HK-2 (cell line): Measurements from ENCODE around the gene C1QC.
A peak's percentile ranks its signal among the peaks of the same experiment; 100 is the strongest.
"Not testable (repeated sequence)": the region's sequence is repeated elsewhere in the genome, so short reads cannot be mapped to it uniquely, and the experiment has no call there.

Source experiments
- DNase-seq: peaks from one replicate; pipeline ENCODE4 v3.0.0-alpha.2; 2018; ENCODE audit not compliant: unreplicated experiment

The C1QC gene

GRCh38 chr1:22650089-22650693 is 6.8 kb downstream of the C1QC start:
- DNase-seq: no peak

- DNase-seq: no peak
Measured at GRCh38 chr1:22651941-22652856, 8.8 kb downstream of the C1QC start.

GRCh38 chr1:22652881-22653316 is 9.5 kb downstream of the C1QC start, which contains the start of gene C1QB:
Gene C1QB (plus strand): TSS chr1:22653236. CDS start chr1:22659463, 6,227 bp downstream.
- no peak for DNase-seq

DNA sequence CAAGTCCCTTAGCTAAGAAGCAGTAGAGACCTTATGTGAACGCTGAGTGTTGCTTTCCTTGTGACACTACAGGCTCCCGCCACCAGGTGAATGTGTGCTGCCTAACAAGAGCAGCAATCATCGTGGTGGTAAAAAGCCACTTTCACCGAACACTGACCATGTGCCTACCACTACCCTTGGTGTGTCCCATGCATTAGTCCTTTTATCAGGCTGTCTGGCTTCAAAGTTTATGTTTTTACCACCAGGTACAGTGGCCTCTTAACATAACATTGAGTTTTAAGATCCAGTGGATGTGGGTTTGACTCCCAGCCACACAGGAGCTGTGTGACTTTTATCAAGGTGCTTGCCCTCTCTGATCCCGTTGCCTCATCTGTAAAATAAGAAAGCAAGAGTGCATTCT is 11.3 kb downstream of the C1QC start:
- DNase-seq: no peak

GRCh38 chr1:22658385-22659163 is 15.1 kb downstream of the C1QC start:
- no peak for DNase-seq

DNA sequence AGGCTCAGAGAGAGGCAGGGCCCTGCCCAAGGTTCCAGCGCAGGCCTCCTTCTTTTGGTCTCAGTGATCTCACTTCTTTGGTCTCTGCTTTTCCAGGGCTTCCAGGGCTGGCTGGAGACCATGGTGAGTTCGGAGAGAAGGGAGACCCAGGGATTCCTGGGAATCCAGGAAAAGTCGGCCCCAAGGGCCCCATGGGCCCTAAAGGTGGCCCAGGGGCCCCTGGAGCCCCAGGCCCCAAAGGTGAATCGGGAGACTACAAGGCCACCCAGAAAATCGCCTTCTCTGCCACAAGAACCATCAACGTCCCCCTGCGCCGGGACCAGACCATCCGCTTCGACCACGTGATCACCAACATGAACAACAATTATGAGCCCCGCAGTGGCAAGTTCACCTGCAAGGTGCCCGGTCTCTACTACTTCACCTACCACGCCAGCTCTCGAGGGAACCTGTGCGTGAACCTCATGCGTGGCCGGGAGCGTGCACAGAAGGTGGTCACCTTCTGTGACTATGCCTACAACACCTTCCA is 17.3 kb downstream of the C1QC start:
- DNase-seq: no peak

DNA sequence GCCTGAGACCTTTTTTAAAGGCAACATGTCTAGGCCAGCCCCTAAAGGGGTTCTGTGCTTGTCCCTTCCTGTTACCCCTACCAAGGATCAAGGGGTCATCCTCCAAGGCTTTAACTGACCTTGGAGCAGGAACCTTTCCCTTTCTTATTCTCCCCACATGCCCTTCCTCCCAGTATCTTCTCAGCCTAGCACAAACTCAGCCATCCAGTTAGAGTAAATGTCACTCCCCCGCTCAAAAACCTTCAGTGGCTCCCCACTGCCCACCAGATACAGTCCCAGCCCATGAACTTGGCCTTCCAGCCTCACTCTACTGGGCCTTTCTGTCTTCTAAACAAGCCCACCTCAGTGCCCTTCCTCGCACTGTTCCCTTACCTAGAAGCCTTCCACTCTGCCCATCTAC is 18.4 kb downstream of the C1QC start:
- no peak for DNase-seq

DNA sequence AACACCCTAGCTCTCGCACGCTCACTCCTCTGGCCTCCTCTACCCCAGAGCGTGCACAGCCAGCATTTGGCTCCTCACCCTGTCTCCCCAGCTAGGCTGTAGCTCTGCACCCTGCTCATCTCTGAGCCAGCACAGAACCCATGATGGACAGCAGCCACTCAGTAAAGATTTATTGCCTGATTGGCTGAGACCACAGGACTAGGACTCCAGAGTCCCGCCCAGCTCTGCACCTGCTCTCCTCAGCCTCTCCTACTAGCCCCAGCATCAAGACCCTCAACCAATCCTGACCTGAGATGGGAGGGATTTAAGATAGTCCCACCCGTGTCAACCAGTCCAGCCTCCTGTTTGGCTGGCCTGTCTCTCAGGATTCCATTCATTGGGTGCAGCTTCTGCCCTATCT is 18.9 kb downstream of the C1QC start:
- no peak for DNase-seq

- no peak for DNase-seq
Measured at GRCh38 chr1:22662986-22663408, 19.6 kb downstream of the C1QC start.

DNA sequence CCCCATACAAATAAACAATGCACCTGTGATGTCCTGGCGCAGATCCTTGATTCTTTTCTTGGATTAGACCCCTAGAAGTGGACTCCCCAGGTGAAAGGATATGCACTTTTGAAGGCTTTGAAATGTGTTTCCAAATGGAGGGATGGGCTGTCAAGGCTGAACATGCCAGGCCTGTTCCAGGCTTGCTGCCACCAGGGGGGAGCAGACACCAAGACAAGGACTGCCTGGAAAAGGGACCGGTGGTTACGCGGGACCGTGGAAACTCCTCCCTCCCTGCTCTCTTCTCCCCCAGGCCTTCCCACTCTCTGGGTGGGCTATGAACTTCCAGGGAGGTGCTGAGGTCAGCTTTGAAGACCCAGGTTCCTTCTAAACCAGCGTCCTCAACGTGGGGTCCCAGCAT is 22.3 kb downstream of the C1QC start:
- peak; percentile 31 for DNase-seq

DNA sequence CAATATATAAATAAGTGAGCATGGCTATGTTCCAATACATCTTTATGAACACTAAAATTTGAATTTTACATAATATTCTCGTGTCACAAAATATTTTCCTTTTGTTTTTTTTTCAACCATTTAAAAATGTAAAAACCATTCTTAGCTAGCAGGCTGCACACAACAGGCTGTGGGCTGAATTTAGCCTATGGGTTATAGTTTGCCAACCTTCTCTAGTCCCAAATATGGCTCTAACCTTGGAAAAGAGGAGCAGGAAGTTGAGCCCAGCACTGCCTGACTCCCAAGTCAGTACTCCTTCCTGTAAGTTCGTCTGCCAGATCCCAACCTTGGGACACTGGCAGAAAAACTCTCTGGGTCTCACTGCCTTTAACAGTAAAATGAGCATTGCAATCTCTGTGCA is 23.0 kb downstream of the C1QC start:
- DNase-seq: no peak

DNA sequence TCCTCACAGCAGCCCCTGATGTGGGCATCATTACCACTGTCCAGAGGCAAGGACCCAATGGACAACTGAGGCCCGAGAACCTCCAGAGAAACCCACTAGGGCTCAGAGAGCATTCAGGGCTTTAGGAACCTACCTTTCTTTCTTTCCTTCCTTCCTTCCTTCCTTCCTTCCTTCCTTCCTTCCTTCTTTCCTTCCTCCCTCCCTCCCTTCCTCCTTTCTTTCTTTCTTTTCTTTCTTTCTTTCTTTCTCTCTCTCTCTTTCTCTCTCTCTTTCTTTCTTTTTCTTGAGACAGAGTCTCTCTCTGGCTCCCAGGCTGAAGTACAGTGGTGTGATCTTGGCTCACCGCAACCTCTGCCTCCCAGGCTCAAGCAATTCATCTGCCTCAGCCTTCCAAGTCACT is 25.4 kb downstream of the C1QC start:
- not testable (repeated sequence) for DNase-seq

- DNase-seq: no peak
Measured at GRCh38 chr1:22670352-22670975, 27.0 kb downstream of the C1QC start.

- no peak for DNase-seq
Measured at GRCh38 chr1:22671999-22672398, 28.6 kb downstream of the C1QC start.

DNA sequence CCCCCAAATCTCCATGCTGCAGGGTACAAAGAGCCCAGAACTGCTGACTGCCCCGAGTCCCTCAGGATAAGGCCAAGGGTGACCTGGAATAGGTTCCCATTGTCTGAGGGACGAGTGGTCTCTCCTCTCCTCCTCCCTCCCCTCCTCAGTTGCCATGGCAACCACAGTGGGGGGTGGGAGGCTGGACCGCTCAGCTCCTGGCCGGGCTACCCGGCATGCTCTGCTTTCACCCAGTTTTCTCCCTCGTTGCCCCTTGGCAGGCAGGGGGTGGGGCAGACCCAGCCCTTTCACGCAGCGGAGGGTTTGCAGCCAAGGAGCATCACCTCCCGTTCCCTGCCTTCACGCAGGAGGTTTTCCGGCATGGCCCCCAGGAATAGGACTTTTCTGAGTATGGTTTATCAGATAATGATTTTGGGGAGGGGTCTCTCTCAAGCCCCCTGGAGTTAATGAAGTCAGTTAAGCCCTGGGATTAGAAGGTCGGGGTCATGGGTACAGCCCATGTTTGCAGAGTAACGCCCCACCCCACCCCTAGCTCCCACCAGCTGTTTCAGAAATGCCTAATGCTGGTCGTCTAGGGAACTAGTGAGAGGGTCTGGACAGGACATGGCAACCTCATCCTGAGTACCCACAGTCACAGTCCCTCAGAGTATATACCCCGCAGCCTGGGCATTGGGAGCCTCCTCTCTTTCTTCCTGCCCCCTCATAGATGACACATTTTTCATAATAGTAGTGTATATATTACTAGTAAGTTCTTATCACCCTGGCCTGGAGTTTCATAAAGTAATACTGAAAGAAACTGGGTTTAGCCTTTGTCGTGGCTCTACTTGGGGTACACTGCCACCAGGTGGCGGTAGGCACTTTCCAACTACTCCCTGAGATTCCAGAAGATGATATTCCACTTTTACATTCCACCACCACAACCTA is 30.3 kb downstream of the C1QC start:
- peak; percentile 47 for DNase-seq

GRCh38 chr1:22674410-22674749 is 30.9 kb downstream of the C1QC start:
- DNase-seq: no peak

GRCh38 chr1:22676151-22676550 is 32.7 kb downstream of the C1QC start:
- not testable (repeated sequence) for DNase-seq

GRCh38 chr1:22676916-22677583 is 33.6 kb downstream of the C1QC start:
- DNase-seq: no peak

DNA sequence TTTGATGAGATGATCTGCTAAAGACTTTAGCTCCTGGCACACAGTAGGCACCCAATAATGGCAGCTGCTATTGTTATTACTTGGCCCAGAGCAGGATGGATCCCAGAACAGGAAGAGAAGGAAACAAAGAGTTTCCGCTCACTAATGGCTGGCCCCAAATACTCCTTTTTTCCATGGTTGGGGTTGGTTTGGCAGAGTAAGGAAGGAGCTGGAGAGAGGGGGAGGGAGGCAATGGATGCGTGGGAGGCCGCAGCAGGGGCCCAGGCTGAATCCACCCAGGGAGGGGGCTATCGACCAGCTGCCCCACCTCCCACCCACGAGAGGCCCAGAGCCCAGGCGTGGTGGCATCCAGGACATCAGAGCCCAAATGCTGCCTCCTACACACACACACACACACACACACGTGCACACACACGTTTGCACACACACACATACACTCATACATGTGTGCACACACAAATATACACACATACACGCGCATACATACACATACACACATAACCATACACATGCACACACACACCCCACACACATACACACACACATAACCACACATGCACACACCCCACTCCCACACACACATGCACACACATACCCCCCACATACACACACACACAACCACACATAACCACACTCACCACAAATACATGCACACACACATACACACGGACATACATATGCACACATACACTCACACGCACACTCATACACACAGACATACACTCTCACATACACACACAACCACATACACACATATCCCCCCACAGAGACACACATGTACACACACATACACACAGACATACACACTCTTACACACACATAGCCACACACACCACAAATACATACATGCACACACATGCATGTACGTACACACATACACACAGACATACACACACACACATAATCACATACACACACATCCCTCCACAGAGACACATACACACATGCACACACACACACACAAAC is 34.8 kb downstream of the C1QC start:
- no peak for DNase-seq
